K562 (cell line): ENCODE measurements around the gene TULP4. TPM values are rescaled to one million over a fixed set of nuclear protein-coding genes. Genes with fewer than 3 reads are reported as not detected.
A peak's percentile ranks its signal among the peaks of the same experiment; 100 is the strongest.

ENCODE experiments used
- ARID3A ChIP-seq: IDR thresholded peaks from 2 replicates; pipeline ENCODE4 v1.6.1; 2012; ENCODE audit warnings: low read depth, low read length, improper control_type of control experiment, borderline replicate concordance
- CBX3 ChIP-seq, 2 experiments: IDR thresholded peaks; 1 replicate in 1 of 2; 2 replicates in 1 of 2; pipeline ENCODE4 v1.6.1; 2012; ENCODE audit warnings: inconsistent platforms in 2 of 2, low read length in 2 of 2, borderline replicate concordance in 1 of 2, control low read depth in 1 of 2
- CCNT2 ChIP-seq: IDR thresholded peaks from 2 replicates; pipeline ENCODE4 v1.6.1; 2011; ENCODE audit warnings: borderline replicate concordance, low read depth, mild to moderate bottlenecking, moderate library complexity, mixed read lengths, low read length; ENCODE audit not compliant: insufficient read length; ENCODE audit errors: extremely low read depth
- CTCF ChIP-seq, 3 experiments: IDR thresholded peaks in 2 of 3; conservative IDR thresholded peaks in 1 of 3; 2 replicates each; pipeline ENCODE4 v1.5.1; 2011 to 2012; ENCODE audit warnings: low read length in 3 of 3, mild to moderate bottlenecking in 3 of 3, control low read depth in 2 of 3, improper control_type of control experiment in 1 of 3, inconsistent platforms in 1 of 3, low read depth in 1 of 3, mixed read lengths in 1 of 3, moderate library complexity in 1 of 3; ENCODE audit not compliant: insufficient read depth in 2 of 3
- E2F5 ChIP-seq: sonication (generic); formaldehyde crosslinking; IDR thresholded peaks from 2 replicates; pipeline ENCODE4 v1.8.0; 2022; ENCODE audit warnings: mild to moderate bottlenecking, missing genetic modification reagents
- FOXK2 ChIP-seq, 2 experiments: fragments of 450-650 bp; IDR thresholded peaks in 1 of 2; conservative IDR thresholded peaks in 1 of 2; 2 replicates each; pipeline ENCODE4 v1.6.1; 2016; ENCODE audit warnings: low read depth in 2 of 2, mild to moderate bottlenecking in 1 of 2
- HEY1 ChIP-seq: fragments of 250-450 bp; sonication (Bioruptor Pico); IDR thresholded peaks from 2 replicates; pipeline ENCODE4 v1.5.0; 2020; ENCODE audit warnings: mild to moderate bottlenecking, moderate library complexity, borderline replicate concordance
- LCOR ChIP-seq: sonication (generic); formaldehyde crosslinking; IDR thresholded peaks from 2 replicates; pipeline ENCODE4 v1.8.0; 2022; ENCODE audit warnings: mild to moderate bottlenecking, missing genetic modification reagents
- LEF1 ChIP-seq: fragments of 450-650 bp; IDR thresholded peaks from 2 replicates; pipeline ENCODE4 v1.6.1; 2016; ENCODE audit warnings: mild to moderate bottlenecking
- MCM3 ChIP-seq: fragments of 450-650 bp; IDR thresholded peaks from 2 replicates; pipeline ENCODE4 v1.6.1; 2016
- MECOM ChIP-seq: fragments of 250-450 bp; sonication (Bioruptor Pico); IDR thresholded peaks from 2 replicates; pipeline ENCODE4 v1.8.0; 2022; ENCODE audit warnings: inconsistent platforms
- MLLT1 ChIP-seq, 2 experiments: fragments of 450-650 bp; IDR thresholded peaks; 2 replicates each; pipeline ENCODE4 v1.6.1; 2016
- NFRKB ChIP-seq: fragments of 450-650 bp; IDR thresholded peaks from 2 replicates; pipeline ENCODE4 v1.6.1; 2016; ENCODE audit warnings: low read depth
- POLR2A ChIP-seq: fragments of 450-650 bp; conservative IDR thresholded peaks from 2 replicates; pipeline ENCODE4 v1.6.1; 2016
- RBM34 ChIP-seq: fragments of 200-400 bp; formaldehyde crosslinking; IDR thresholded peaks from 2 replicates; pipeline ENCODE4 v1.6.1; 2018; ENCODE audit warnings: low read length, borderline replicate concordance; ENCODE audit not compliant: insufficient read depth
- SAFB ChIP-seq: fragments of 200-400 bp; formaldehyde crosslinking; IDR thresholded peaks from 2 replicates; pipeline ENCODE4 v1.6.1; 2017; ENCODE audit warnings: low read depth, low read length, borderline replicate concordance
- SUPT5H ChIP-seq: fragments of 450-650 bp; IDR thresholded peaks from 2 replicates; pipeline ENCODE4 v1.6.1; 2016
- ZMIZ1 ChIP-seq, 2 experiments: fragments of 150-350 bp in 1 of 2; IDR thresholded peaks; 2 replicates each; pipeline ENCODE4 v1.6.1; 2012 to 2016; ENCODE audit warnings: low read depth in 2 of 2, low read length in 2 of 2, mild to moderate bottlenecking in 1 of 2, moderate library complexity in 1 of 2
- ZNF217 ChIP-seq: sonication (generic); formaldehyde crosslinking; IDR thresholded peaks from 2 replicates; pipeline ENCODE4 v1.8.0; 2022; ENCODE audit warnings: mild to moderate bottlenecking, missing genetic modification reagents
- polyA plus RNA-seq, 8 experiments: library from polyadenylated mRNA; depleted of rRNA in 4 of 8; stranded (reverse) in 5 of 8; unstranded in 3 of 8; fragments of >200 nt; fragmentation: Nextera tagmentation in 2 of 8; fragmentation: Illumina TruSeq in 1 of 8; extraction: Ambion mirVana in 2 of 8; extraction: Trizol in 1 of 8; gene quantifications; 2 replicates each; pipeline versions ENCODE4 v1.2.1 to v1.2.3, GENCODE V29; 2011 to 2014; ENCODE audit warnings: inconsistent platforms in 1 of 8, missing spikeins in 1 of 8
- total RNA-seq, 7 experiments: library from RNA; depleted of rRNA in 6 of 7; stranded (reverse); fragments of >200 nt in 6 of 7; fragmentation: Illumina TruSeq in 2 of 7; extraction: Trizol in 2 of 7; gene quantifications; 2 replicates each; pipeline versions ENCODE4 v1.2.1 to v1.2.3, GENCODE V29; 2011 to 2021; ENCODE audit warnings: low replicate concordance in 1 of 7

Gene TULP4
- total and polyA plus RNA-seq, 9 of the 15 experiments (the other 6 are each of a cell fraction or from before 2014, with no cell fraction given): 1.2 to 50.4 (median 11.0) TPM

- TF ChIP-seq ZMIZ1 (IDR thresholded peaks at IDR 0.05; ENCODE audit: low read depth in 2 of 2, low read length in 2 of 2) (no peak), MLLT1 (IDR thresholded peaks at IDR 0.05) (peak in 1 of 2 experiments; percentile 93; a peak in 2 of 4 replicates), CCNT2 (no peak), MCM3 (no peak), CTCF (IDR thresholded peaks at IDR 0.05 in 2 of 3, conservative IDR thresholded peaks at IDR 0.05 in 1 of 3; ENCODE audit: insufficient read depth in 2 of 3, low read depth in 1 of 3, low read length in 3 of 3) (no peak), RBM34 (no peak), LEF1 (no peak), FOXK2 (conservative IDR thresholded peaks at IDR 0.05 in 1 of 2, IDR thresholded peaks at IDR 0.05 in 1 of 2; ENCODE audit: low read depth in 2 of 2) (peak; percentile 30 to 50; a peak in 2 of 4 replicates), NFRKB (0 out of 2 replicates have a peak, but pooled peaks have one; percentile 54), LCOR (CRISPR knock-in tag) (0 out of 2 replicates have a peak, but pooled peaks have one; percentile 54), ZNF217 (0 out of 2 replicates have a peak, but pooled peaks have one; percentile 42), MECOM (CRISPR knock-in tag) (0 out of 2 replicates have a peak, but pooled peaks have one; percentile 24), SAFB (no peak), HEY1 (no peak), SUPT5H (0 out of 2 replicates have a peak, but pooled peaks have one; percentile 69), E2F5 (no peak), POLR2A (0 out of 2 replicates have a peak, but pooled peaks have one; percentile 81), ARID3A (no peak), CBX3 (IDR thresholded peaks at IDR 0.05; ENCODE audit: borderline replicate concordance in 1 of 2, low read length in 2 of 2) (no peak)
Observed at GRCh38 chr6:158559338-158559894, 247.2 kb downstream of the TULP4 start (continued).
